K562 (cell line): ENCODE data around the gene KCNG3. TPM values are rescaled to one million over a fixed set of nuclear protein-coding genes. Genes with fewer than 3 reads are reported as not detected.

Experiments
- ATAC-seq: fragments of 200-7000 bp; cut with Tn5 transposase; 3 replicates; pipeline ENCODE4 v1.9.1; 2020; ENCODE audit warnings: moderate library complexity
- BruUV-seq: library from RNA; stranded (reverse); fragments of 400-500 nt; replicated peaks from 2 replicates; lab custom pipeline; 2021; lab: Mats Ljungman, UMichigan
- CTCF ChIA-PET: fragments of 300-600 bp; formaldehyde crosslinking; extraction: SDS; loops from one replicate; lab custom pipeline; 2021; ENCODE audit warnings: low intra/inter-chr PET ratio; lab: Yijun Ruan, JAX
- POLR2A ChIA-PET: fragments of 300-600, 350-650 bp; sonication (Branson Sonifier 250); formaldehyde crosslinking; extraction: SDS; loops from one replicate; lab custom pipeline; 2021; ENCODE audit warnings: antibody characterized with exemption, inconsistent platforms; lab: Yijun Ruan, JAX
- DNase-seq, 4 experiments: peaks; one replicate each; pipeline versions ENCODE4 v3.0.0 to v3.0.0-alpha.2; 2011 to 2018; ENCODE audit warnings: low spot score in 3 of 4, mixed read lengths in 3 of 4; ENCODE audit errors: extremely low read depth in 1 of 4
- FAIRE-seq: peaks from 2 replicates; lab custom pipeline; 2011; peaks lifted over from hg19 to GRCh38; lab: Jason Lieb, UNC
- H2AFZ ChIP-seq: 2 replicates; pipeline ENCODE4 v1.6.0; 2011; ENCODE audit warnings: low read depth, low read length, control low read depth, inconsistent platforms
- H3K27ac ChIP-seq: fragments of 200-600 bp; 3 replicates; pipeline ENCODE4 v1.8.0; 2011; ENCODE audit warnings: low read depth, mild to moderate bottlenecking, control low read depth, inconsistent platforms, low read length, moderate library complexity, mixed read lengths; ENCODE audit errors: extremely low read depth
- H3K27me3 ChIP-seq, 2 experiments: fragments of 300-600 bp in 1 of 2; 2 replicates in 1 of 2; 3 replicates in 1 of 2; pipeline versions ENCODE4 v1.6.0 to v1.8.0; 2011; ENCODE audit warnings: inconsistent platforms in 2 of 2, low read length in 2 of 2, mild to moderate bottlenecking in 1 of 2, mixed read lengths in 1 of 2, moderate library complexity in 1 of 2; ENCODE audit not compliant: control insufficient read depth in 2 of 2, insufficient read depth in 2 of 2
- H3K36me3 ChIP-seq: fragments of 300-600 bp; 3 replicates; pipeline ENCODE4 v1.8.0; 2011; ENCODE audit warnings: mild to moderate bottlenecking, low read length, inconsistent platforms; ENCODE audit not compliant: control insufficient read depth, insufficient read depth
- H3K4me1 ChIP-seq, 2 experiments: fragments of 200-600 bp in 1 of 2; replicated peaks in 1 of 2; 2 replicates in 1 of 2; 3 replicates in 1 of 2; pipeline versions ENCODE4 v1.5.1 to v1.8.0; 2011; ENCODE audit warnings: inconsistent platforms in 2 of 2, low read length in 2 of 2, mild to moderate bottlenecking in 1 of 2, mixed read lengths in 1 of 2, moderate library complexity in 1 of 2; ENCODE audit not compliant: control insufficient read depth in 2 of 2, insufficient read depth in 2 of 2
- H3K4me2 ChIP-seq: 2 replicates; pipeline ENCODE4 v1.6.1; 2011; ENCODE audit warnings: low read length, control low read depth, inconsistent platforms, mixed read lengths; ENCODE audit not compliant: insufficient read depth
- H3K4me3 ChIP-seq: fragments of 200-600 bp; sonication (generic), shearing (Covaris generic); 2 replicates; pipeline ENCODE4 v1.5.1; 2016; ENCODE audit warnings: control low read depth, inconsistent platforms
- H3K79me2 ChIP-seq: fragments of 200-600 bp; 3 replicates; pipeline ENCODE4 v1.8.0; 2011; ENCODE audit warnings: low read length, inconsistent platforms; ENCODE audit not compliant: control insufficient read depth, insufficient read depth
- H3K9ac ChIP-seq, 2 experiments: 2 replicates each; pipeline versions ENCODE4 v1.6.0 to v1.6.1; 2011; ENCODE audit warnings: low read depth in 2 of 2, low read length in 2 of 2, control low read depth in 1 of 2, inconsistent platforms in 1 of 2, mild to moderate bottlenecking in 1 of 2, mixed read lengths in 1 of 2; ENCODE audit not compliant: insufficient read depth in 1 of 2
- H3K9me1 ChIP-seq: one replicate; pipeline ENCODE4 v1.6.0; 2011; ENCODE audit warnings: inconsistent platforms, mild to moderate bottlenecking, low read length, moderate library complexity; ENCODE audit not compliant: control insufficient read depth, insufficient read depth
- H3K9me3 ChIP-seq: replicated peaks from 2 replicates; pipeline ENCODE4 v1.5.1; 2011; ENCODE audit warnings: low read depth, low read length, inconsistent platforms; ENCODE audit not compliant: control insufficient read depth, insufficient read depth
- H4K20me1 ChIP-seq: replicated peaks from 2 replicates; pipeline ENCODE4 v1.6.1; 2011; ENCODE audit warnings: low read length, inconsistent platforms, mixed read lengths; ENCODE audit not compliant: control insufficient read depth, insufficient read depth
- E2F3 ChIP-seq: fragments of 250-450 bp; sonication (Bioruptor Pico); IDR thresholded peaks from 2 replicates; pipeline ENCODE4 v1.4.0; 2020; ENCODE audit warnings: mild to moderate bottlenecking
- MTA3 ChIP-seq: fragments of 450-650 bp; formaldehyde crosslinking; IDR thresholded peaks from 2 replicates; pipeline ENCODE4 v1.6.1; 2017; ENCODE audit warnings: mild to moderate bottlenecking, borderline replicate concordance
- SMC3 ChIP-seq: conservative IDR thresholded peaks from 2 replicates; pipeline ENCODE4 v1.6.1; 2011; ENCODE audit warnings: low read depth, low read length, improper control_type of control experiment; ENCODE audit not compliant: insufficient read depth
- ZNF57 ChIP-seq: fragments of 450-650 bp; formaldehyde crosslinking; IDR thresholded peaks from 2 replicates; pipeline ENCODE4 v1.4.0; 2020; ENCODE audit warnings: mild to moderate bottlenecking, moderate library complexity
- WGBS: fragments of 100-300 bp; shearing (Covaris generic); methylation state at CpG from one replicate; pipeline ENCODE4 v1.1.6; 2016; ENCODE audit warnings: low coverage, mixed read lengths; ENCODE audit not compliant: insufficient coverage; ENCODE audit errors: missing lambda C conversion rate; 5-methylcytosine and 5-hydroxymethylcytosine counted together
- in situ Hi-C: fragments of 300-500 bp; cut with MboI; formaldehyde crosslinking; loops from 4 replicates; pipeline ENCODE4 v1.15.0; 2018; ENCODE audit warnings: inconsistent platforms, mixed read lengths
- intact Hi-C: fragments of 100-400 bp; cut with micrococcal nuclease; formaldehyde crosslinking; loops from 2 replicates; pipeline ENCODE4 v1.14.2; 2022
- polyA plus RNA-seq, 8 experiments: library from polyadenylated mRNA; depleted of rRNA in 4 of 8; stranded (reverse) in 5 of 8; unstranded in 3 of 8; fragments of >200 nt; fragmentation: Nextera tagmentation in 2 of 8; fragmentation: Illumina TruSeq in 1 of 8; extraction: Ambion mirVana in 2 of 8; extraction: Trizol in 1 of 8; gene quantifications; 2 replicates each; pipeline versions ENCODE4 v1.2.1 to v1.2.3, GENCODE V29; 2011 to 2014; ENCODE audit warnings: inconsistent platforms in 1 of 8, missing spikeins in 1 of 8
- total RNA-seq, 7 experiments: library from RNA; depleted of rRNA in 6 of 7; stranded (reverse); fragments of >200 nt in 6 of 7; fragmentation: Illumina TruSeq in 2 of 7; extraction: Trizol in 2 of 7; gene quantifications; 2 replicates each; pipeline versions ENCODE4 v1.2.1 to v1.2.3, GENCODE V29; 2011 to 2021; ENCODE audit warnings: low replicate concordance in 1 of 7
- TF ChIP-seq, protein P1 (sequence below): fragments of 250-450 bp; sonication (Bioruptor Pico); IDR thresholded peaks from 2 replicates; pipeline ENCODE4 v1.8.0; 2022; ENCODE audit warnings: moderate library complexity, mild to moderate bottlenecking, inconsistent platforms

Gene KCNG3
- total and polyA plus RNA-seq, 9 of the 15 experiments (the other 6 are each of a cell fraction or from before 2014, with no cell fraction given) = not detected

DNA sequence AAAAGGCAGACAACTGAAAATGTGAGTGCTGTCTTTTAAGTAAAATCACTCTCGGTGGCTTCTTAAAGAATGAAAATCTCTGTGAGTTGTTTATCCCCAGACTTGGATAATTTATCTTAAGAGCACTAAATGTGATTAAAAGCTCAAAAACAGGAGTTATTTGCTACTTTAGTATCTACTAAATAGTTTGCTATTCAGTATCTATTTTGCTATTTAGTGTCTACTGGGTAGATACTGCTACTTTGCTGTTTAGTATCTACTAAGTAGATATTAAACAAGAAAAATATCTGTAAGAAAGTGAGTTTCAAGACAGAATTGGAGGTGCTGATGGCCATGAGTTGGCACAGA is 1.4 kb upstream of the KCNG3 start:
- CTCF ChIA-PET = interaction anchor here (1.1 to 2.0 kb wide), 3 partner anchors 168 to 364 kb away, joined by 3 to 9 read pairs (median 6); no protein-coding TSS in a partner anchor
- WGBS = 0% methylated on average over 1 of the region's 1 CpG

More for the DNA sequence above, 1.4 kb upstream of the KCNG3 start:
- no peaks in the 10 kb centered on the region for H3K36me3 ChIP-seq
- no peaks in the 10 kb centered on the region for H3K9me3 ChIP-seq
- TF ChIP-seq MTA3 (no peak), E2F3 (CRISPR knock-in tag) (no peak), ZNF57 (CRISPR knock-in tag) (no peak), SMC3 (no peak)
- TF ChIP-seq, protein P1, sequence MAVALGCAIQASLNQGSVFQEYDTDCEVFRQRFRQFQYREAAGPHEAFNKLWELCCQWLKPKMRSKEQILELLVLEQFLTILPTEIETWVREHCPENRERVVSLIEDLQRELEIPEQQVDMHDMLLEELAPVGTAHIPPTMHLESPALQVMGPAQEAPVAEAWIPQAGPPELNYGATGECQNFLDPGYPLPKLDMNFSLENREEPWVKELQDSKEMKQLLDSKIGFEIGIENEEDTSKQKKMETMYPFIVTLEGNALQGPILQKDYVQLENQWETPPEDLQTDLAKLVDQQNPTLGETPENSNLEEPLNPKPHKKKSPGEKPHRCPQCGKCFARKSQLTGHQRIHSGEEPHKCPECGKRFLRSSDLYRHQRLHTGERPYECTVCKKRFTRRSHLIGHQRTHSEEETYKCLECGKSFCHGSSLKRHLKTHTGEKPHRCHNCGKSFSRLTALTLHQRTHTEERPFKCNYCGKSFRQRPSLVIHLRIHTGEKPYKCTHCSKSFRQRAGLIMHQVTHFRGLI (CRISPR knock-in tag) = no peak
- H3K27ac ChIP-seq = no peak overlapping the region
- H2AFZ ChIP-seq = no peak overlapping the region
- intact Hi-C loops (loop anchor here (1.0 to 2.0 kb wide), 2 partner anchors 168 to 276 kb away; no protein-coding TSS in a partner anchor), in situ Hi-C loops (no loop called here)
- no peak overlapping the region for H3K4me3 ChIP-seq
- no peaks in the 10 kb centered on the region for H3K9me1 ChIP-seq
- no peak overlapping the region for H3K9ac ChIP-seq
- BruUV-seq = no TSS peak
- H3K79me2 ChIP-seq = no peaks in the 10 kb centered on the region
- no peaks in the 10 kb centered on the region for H4K20me1 ChIP-seq
- ATAC-seq (no peak), FAIRE-seq (no peak), DNase-seq (no peak)
- POLR2A ChIA-PET = no interaction called here
- no peak overlapping the region for H3K4me2 ChIP-seq
- peaks cover 11 to 19% of the 10 kb centered on the region in 2 experiments; a peak in 4 of 5 replicates for H3K27me3 ChIP-seq
- peaks cover 0 to 17% of the 10 kb centered on the region in 2 experiments; a peak in 2 of 5 replicates for H3K4me1 ChIP-seq
